Measurements from ENCODE around the gene MINK1.
"Not testable (repeated sequence)": the region's sequence is repeated elsewhere in the genome, so short reads cannot be mapped to it uniquely, and the experiment has no call there.

DNA sequence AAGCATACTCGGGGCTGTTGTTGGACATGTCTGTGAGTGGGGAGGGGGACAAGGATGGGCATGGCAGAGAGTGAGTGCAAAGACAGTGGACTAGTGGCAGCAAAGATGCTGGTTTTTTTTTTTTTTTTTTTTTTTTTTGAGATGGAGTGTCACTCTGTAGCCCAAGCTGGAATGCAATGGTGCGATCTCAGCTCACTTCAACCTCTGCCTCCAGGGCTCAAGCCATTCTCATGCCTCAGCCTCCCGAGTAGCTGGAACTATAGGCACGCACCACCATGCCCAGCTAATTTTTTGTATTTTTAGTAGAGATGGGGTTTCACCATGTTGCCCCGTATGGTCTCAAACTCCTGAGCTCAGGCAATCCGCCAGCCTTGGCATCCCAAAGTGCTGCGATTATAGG, 24.2 kb downstream of the MINK1 start:
- TF ChIP-seq, protein P1, sequence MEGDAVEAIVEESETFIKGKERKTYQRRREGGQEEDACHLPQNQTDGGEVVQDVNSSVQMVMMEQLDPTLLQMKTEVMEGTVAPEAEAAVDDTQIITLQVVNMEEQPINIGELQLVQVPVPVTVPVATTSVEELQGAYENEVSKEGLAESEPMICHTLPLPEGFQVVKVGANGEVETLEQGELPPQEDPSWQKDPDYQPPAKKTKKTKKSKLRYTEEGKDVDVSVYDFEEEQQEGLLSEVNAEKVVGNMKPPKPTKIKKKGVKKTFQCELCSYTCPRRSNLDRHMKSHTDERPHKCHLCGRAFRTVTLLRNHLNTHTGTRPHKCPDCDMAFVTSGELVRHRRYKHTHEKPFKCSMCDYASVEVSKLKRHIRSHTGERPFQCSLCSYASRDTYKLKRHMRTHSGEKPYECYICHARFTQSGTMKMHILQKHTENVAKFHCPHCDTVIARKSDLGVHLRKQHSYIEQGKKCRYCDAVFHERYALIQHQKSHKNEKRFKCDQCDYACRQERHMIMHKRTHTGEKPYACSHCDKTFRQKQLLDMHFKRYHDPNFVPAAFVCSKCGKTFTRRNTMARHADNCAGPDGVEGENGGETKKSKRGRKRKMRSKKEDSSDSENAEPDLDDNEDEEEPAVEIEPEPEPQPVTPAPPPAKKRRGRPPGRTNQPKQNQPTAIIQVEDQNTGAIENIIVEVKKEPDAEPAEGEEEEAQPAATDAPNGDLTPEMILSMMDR (IDR thresholded peaks at IDR 0.05): not testable (repeated sequence)
- not testable (repeated sequence) for TF ChIP-seq POLR2A, POLR2AphosphoS5 (IDR thresholded peaks at IDR 0.05)

Data from breast epithelium (tissue), 3 donors.